HG02981 (cell line): ENCODE measurements around the gene NANS.
A peak's percentile ranks its signal among the peaks of the same experiment; 100 is the strongest.
"Not testable (repeated sequence)": the region's sequence is repeated elsewhere in the genome, so short reads cannot be mapped to it uniquely, and the experiment has no call there.

Experiments
- ATAC-seq: cut with Tn5 transposase; IDR thresholded peaks from one replicate; pipeline ENCODE4 v1.9.1; 2021; ENCODE audit warnings: mild to moderate bottlenecking, moderate library complexity; ENCODE audit not compliant: unreplicated experiment

NANS gene

GRCh38 chr9:98099346-98099745 is 42.8 kb downstream of the NANS start:
- ATAC-seq: no peak

GRCh38 chr9:98099898-98100297 is 43.4 kb downstream of the NANS start:
- ATAC-seq: no peak

- ATAC-seq: no peak
These were observed 43.9 kb downstream of the NANS start for GRCh38 chr9:98100456-98100855.

- no peak for ATAC-seq
These were observed 44.9 kb downstream of the NANS start for GRCh38 chr9:98101416-98101815.

GRCh38 chr9:98101868-98102273 is 45.3 kb downstream of the NANS start:
- peak; percentile 95 for ATAC-seq

GRCh38 chr9:98104445-98104881 is 47.9 kb downstream of the NANS start:
- no peak for ATAC-seq

GRCh38 chr9:98105006-98105405 is 48.5 kb downstream of the NANS start:
- no peak for ATAC-seq

- no peak for ATAC-seq
These were observed 51.4 kb downstream of the NANS start for GRCh38 chr9:98107926-98108325.

GRCh38 chr9:98108531-98109031 is 52.0 kb downstream of the NANS start:
- ATAC-seq: peak; percentile 70

GRCh38 chr9:98109052-98109451 is 52.5 kb downstream of the NANS start:
- no peak for ATAC-seq

GRCh38 chr9:98117097-98117496 is 60.6 kb downstream of the NANS start:
- ATAC-seq: not testable (repeated sequence)

- peak; percentile 45 for ATAC-seq
These were observed 61.6 kb downstream of the NANS start for GRCh38 chr9:98117984-98118639.

GRCh38 chr9:98118640-98119601 is 62.4 kb downstream of the NANS start, which contains the start of gene TRIM14:
Gene TRIM14 (minus strand): TSS chr9:98119222. CDS start chr9:98119188, 34 bp downstream.
- ATAC-seq: peak; percentile 56

GRCh38 chr9:98120476-98120875 is 63.9 kb downstream of the NANS start:
- no peak for ATAC-seq

GRCh38 chr9:98121058-98121457 is 64.5 kb downstream of the NANS start:
- ATAC-seq: no peak

GRCh38 chr9:98124091-98124490 is 67.6 kb downstream of the NANS start:
- not testable (repeated sequence) for ATAC-seq

- no peak for ATAC-seq
These were observed 68.3 kb downstream of the NANS start for GRCh38 chr9:98124637-98125426.

GRCh38 chr9:98127226-98127625 is 70.7 kb downstream of the NANS start:
- no peak for ATAC-seq

- no peak for ATAC-seq
These were observed 71.8 kb downstream of the NANS start for GRCh38 chr9:98128316-98128715.

- peak; percentile 73 for ATAC-seq
These were observed 72.9 kb downstream of the NANS start for GRCh38 chr9:98129451-98129881.

- ATAC-seq: not testable (repeated sequence)
These were observed 73.5 kb downstream of the NANS start for GRCh38 chr9:98130060-98130459.
